NCI-H1694 treated with DMSO at 0.1 percent for 48 hours (cell line): Measurements from ENCODE around the gene FTSJ1.
"Not testable (repeated sequence)": the region's sequence is repeated elsewhere in the genome, so short reads cannot be mapped to it uniquely, and the experiment has no call there.

Experiments
- DNase-seq: peaks from one replicate; lab custom pipeline; 2025; lab: John Stamatoyannopoulos, UW

Gene FTSJ1

DNA sequence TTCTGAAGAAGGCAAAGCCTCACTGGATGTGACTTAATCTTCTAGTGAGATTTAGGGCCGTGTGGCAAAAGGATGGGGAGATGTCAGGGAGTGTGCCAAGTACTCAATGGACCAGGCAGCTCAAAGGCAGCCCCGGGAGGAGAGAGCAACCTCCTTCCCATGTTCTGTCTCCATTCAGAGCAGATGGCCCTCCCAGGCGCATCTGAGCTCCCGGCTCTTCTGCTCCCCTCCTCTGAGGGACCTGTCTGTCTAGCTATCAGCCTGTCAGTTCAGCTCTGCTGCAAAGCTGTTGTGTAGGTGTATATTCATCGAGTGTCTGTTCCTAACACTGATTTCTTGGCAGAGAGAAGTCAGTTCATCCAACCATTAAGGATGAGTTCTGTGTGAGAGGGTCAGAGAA lies 21.9 kb downstream of the FTSJ1 start:
- DNase-seq: no peak

GRCh38 chrX:48498374-48498809 lies 22.4 kb downstream of the FTSJ1 start:
- DNase-seq: no peak

GRCh38 chrX:48504261-48504660 lies 28.3 kb downstream of the FTSJ1 start:
- no peak for DNase-seq

- no peak for DNase-seq
Measured at GRCh38 chrX:48505481-48505880, 29.5 kb downstream of the FTSJ1 start.

- DNase-seq: no peak
Measured at GRCh38 chrX:48507246-48507645, 31.2 kb downstream of the FTSJ1 start.

DNA sequence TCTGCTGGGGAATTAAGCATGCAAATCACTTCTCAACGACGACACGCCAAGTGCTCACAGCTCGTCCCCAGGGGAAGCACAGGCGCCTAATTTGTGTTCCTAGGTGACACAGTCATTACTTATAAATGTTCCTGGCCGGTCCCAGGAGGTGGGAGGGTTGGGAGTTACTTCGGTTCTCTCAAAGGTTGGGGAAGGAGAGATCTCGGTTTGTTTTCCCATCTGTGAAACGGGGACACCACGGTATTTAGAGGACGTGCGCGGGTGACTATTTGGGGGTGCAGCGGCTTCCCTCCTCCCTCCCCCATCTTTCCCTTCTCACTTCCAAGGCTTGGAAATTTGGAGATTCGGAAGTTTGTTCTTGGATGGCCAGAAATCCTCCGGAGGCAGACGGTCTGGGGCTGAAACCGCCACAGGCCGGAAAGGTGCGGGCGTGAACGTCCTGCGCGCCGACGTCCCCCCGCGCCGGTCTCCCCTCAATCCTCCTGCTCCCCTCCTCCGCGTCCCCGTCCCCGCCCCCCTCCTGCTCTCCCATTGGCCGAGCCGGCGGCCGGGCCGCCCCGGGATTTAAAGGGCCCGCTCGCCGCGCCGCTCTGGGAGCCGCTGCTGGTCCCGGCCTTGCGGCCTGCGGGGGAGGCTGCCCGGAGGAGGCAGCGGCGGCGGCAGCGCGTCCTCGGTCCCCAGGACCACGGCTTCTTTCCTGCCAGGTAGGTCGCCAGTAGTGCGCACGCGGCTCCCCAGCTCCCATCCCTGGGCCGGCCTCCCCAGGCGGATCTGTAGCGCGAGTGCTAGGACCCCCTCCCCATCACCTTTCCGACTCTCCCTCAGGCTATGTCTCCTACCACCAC lies 32.6 kb downstream of the FTSJ1 start, which contains the start of gene PORCN:
TSS of gene PORCN (plus strand) at position 593 of the 845 bp plus-strand sequence. CDS start 829 bp downstream, outside the sequence.
- no peak for DNase-seq

DNA sequence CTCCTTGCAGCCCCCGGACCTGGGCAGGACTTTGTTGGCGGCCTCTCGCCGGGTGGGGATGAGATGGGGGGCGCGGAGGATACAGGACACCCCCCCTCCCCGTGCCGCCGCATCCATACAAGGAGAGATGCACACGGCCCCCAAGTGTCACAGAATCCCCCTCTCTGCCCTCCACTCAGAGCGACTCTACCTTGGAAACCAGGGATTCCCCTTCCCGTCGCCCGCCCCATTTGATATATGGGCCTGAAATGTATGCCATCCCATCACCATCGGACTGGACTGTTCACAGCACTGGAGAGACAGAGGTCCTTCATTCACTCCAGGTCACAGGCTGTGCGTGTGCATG lies 33.2 kb downstream of the FTSJ1 start:
- DNase-seq: no peak

DNA sequence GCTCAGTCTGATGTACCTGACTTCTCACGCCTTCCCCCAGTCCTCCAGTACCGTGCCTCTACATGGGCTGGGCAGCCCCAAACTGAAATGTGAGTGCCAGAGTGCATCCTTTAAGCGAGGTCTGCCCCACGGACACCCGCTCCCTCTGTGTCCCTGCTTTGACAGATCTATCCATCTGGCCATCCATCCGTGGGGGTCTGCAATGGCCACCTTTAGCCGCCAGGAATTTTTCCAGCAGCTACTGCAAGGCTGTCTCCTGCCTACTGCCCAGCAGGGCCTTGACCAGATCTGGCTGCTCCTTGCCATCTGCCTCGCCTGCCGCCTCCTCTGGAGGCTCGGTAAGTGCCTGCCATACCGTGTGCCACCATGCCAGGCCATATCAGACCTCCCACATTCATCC lies 33.6 kb downstream of the FTSJ1 start:
- DNase-seq: no peak

DNA sequence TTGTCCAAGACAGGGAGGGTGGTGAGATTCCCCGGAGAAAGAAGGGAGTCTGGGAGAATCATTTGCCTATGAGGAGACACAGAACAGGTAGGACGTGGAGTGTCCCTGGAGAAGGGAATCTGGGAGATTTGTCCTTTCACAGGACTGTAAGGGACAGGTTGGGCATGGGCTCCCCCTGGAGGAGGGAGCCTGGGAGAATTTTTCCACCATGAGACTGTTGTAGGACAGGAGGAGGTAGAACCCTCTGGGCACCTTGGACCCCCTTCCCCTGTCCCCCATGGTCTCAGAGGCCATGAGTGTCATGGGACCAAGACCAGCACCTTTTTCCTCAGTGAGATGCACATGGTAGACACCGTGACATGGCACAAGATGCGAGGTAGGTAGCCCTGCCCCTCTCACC lies 35.6 kb downstream of the FTSJ1 start:
- no peak for DNase-seq

- DNase-seq: no peak
Measured at GRCh38 chrX:48512371-48512935, 36.5 kb downstream of the FTSJ1 start.

DNA sequence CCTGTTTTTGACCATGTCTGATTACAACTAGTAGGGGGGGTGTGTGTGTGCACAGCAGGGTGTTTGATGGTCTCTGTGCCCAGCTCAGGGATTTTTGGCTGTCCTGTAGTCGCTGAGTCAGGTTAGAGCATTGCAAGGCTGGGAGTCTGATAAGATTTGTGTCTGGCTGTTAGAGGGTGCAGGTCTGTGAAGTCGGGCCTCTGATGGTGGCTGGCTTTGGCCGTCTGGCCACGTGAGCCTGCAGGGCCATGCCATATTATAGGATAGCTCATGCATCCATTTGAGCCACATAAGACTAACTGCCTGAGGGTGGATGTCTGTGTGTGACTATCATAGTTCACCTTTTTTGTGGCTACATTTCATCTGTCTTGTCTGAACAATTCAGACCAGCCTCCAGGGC lies 37.7 kb downstream of the FTSJ1 start:
- no peak for DNase-seq

DNA sequence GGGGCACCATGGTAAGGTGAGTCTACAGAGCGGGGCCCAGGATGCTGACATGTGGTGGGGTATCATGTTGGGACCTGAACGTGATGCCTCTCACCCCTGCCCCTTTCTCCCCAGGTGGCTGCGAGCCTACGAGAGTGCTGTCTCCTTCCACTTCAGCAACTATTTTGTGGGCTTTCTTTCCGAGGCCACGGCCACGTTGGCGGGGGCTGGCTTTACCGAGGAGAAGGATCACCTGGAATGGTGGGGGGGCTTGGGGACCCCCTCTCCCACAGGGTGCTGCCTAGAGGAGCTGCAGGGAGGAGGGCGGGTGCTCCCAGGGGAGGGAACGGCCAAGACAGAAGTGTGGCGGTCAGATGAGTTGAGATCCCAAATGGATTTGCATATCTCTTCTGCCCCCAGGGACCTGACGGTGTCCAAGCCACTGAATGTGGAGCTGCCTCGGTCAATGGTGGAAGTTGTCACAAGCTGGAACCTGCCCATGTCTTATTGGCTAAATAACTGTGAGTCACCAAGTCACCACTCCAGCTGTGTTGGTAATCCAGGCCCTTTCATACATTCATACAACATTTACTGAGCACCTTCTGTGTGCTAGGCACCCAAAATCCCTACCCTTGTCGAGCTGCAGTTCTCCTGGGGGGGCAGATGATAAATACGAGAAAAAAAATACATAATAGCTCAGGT lies 38.3 kb downstream of the FTSJ1 start:
- DNase-seq: no peak

DNA sequence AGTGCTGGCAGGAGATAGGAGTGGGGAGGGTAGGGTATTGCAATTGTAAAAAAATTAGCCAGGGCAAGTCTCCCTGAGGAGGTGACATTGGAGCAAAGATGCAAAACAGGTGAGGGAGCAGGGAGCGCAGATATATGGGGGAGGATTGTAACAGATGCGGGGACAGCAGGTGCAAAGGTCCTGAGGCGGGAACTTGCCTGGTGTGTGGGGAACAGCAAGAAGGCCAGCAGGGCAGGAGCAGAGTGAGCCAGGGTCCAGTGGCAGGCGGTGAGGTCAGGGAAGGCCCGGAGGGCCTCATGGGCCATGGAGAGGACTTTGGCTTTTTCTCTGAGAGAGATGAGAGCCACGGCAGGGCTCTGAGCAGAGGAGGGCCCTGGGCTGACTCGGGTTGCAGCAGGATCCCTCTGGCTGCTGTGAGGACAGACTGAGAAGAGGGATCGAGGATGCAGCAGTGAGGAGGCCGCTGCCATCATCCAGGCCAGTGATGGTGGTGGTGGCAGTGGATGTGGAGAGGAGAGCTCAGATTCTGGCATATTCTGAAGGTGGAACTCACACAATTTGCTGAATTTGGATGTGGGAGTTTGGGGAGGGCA lies 39.0 kb downstream of the FTSJ1 start:
- DNase-seq: no peak

DNA sequence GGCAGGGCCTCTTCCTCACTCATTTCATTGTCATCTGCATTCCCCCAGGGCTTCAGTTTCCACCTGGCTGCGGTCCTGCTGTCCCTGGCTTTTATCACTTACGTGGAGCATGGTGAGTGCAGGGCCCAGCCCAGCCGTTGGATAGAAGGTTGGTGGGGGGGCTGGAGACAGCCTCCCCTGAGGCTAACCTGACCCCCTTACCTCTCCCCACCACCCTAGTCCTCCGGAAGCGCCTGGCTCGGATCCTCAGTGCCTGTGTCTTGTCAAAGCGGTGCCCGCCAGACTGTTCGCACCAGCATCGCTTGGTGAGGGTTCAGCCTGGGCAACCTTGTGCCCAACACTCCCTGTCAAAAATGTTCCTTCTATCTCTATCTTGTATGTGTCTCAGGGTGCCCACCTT lies 39.8 kb downstream of the FTSJ1 start:
- no peak for DNase-seq

- no peak for DNase-seq
Measured at GRCh38 chrX:48516285-48516684, 40.3 kb downstream of the FTSJ1 start.

DNA sequence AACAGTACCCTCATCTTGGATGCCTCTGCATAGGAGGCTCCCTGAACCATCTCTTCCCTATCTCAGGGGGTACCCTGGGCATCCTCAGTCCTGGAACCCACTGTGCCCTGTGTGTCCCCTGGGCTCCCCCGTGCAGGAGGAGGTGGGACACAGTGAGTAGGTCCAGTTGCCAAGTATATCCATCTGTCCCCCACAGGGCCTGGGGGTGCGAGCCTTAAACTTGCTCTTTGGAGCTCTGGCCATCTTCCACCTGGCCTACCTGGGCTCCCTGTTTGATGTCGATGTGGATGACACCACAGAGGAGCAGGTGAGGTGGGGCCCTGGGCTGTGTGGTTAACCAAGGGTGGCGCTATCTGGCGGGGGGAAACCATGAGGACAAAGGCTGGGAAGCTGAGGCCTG lies 41.0 kb downstream of the FTSJ1 start:
- no peak for DNase-seq

- DNase-seq: not testable (repeated sequence)
Measured at GRCh38 chrX:48519481-48519880, 43.5 kb downstream of the FTSJ1 start.

GRCh38 chrX:48520455-48520854 lies 44.5 kb downstream of the FTSJ1 start:
- DNase-seq: no peak

- DNase-seq: peak; percentile 14
Measured at GRCh38 chrX:48520976-48521352, 45.0 kb downstream of the FTSJ1 start.

DNA sequence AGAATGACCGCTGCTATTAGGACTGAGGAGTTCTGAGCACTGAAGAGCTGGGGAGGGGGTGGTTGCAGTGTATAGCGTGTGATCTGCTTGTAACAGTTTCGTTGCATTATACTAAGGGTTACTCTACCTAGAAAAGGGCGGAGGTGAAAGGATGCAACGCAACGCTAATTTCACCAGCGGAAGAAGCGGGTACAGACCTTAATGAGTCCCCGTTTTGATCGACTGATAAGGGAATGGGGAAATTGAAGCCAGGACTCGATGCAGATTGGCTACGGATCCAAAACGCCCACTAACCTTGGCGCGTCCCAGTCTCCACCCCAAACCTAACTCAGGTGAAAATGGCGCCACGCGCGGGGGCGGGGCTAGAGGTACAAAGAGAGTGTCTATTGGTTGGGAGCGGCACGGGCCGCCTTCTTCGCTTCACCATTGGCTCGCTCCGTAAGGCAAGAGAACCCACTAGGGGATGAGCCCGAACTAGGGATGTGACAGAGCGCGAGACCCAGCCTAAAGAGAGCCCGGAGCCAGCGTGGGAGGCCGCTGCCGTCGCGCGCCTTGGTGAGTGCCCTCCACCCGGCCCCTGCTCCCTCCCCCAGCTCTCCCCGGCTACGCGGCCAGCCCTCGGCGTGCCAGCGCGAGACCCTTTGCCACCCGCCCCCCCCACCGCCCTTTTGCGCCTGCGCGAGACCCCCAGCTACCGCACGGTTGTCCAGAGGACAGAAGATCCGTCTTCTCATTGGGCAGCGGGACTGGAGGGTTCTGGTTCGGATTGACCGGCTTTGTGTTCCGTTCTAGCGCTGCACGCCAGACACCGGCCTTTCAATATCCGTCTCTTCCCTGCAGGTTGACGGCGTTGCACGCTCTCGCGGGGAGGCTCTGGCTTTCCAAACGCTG lies 45.6 kb downstream of the FTSJ1 start, which contains the start of gene EBP:
TSS of gene EBP (plus strand) at position 456 of the 891 bp plus-strand sequence. CDS start 1,964 bp downstream, outside the sequence.
- peak; percentile 94 for DNase-seq

GRCh38 chrX:48522291-48522690 lies 46.3 kb downstream of the FTSJ1 start:
- no peak for DNase-seq

DNA sequence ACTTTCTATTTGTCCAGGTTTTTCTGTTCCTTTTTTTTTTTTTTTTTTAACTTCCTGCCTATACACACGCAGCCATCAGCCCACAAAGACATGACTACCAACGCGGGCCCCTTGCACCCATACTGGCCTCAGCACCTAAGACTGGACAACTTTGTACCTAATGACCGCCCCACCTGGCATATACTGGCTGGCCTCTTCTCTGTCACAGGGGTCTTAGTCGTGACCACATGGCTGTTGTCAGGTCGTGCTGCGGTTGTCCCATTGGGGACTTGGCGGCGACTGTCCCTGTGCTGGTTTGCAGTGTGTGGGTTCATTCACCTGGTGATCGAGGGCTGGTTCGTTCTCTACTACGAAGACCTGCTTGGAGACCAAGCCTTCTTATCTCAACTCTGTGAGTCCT lies 47.7 kb downstream of the FTSJ1 start:
- no peak for DNase-seq
